Neural crest cell (in vitro differentiated cells): ENCODE measurements around the gene NRG3. TPM values are rescaled to one million over a fixed set of nuclear protein-coding genes. Genes with fewer than 3 reads are reported as not detected.

ENCODE experiments used
- DNase-seq: peaks from one replicate; pipeline ENCODE4 v3.0.0; 2021; ENCODE audit warnings: low read depth, mixed read lengths, low spot score
- H3K27ac Mint-ChIP-seq: one replicate; pipeline ENCODE4 v1.8.0; 2021; ENCODE audit warnings: mild to moderate bottlenecking, mixed read lengths; ENCODE audit not compliant: unreplicated experiment
- H3K27me3 Mint-ChIP-seq: 2 replicates; pipeline ENCODE4 v1.8.0; 2021; ENCODE audit warnings: low read depth, mild to moderate bottlenecking, mixed read lengths
- H3K36me3 Mint-ChIP-seq: 2 replicates; pipeline ENCODE4 v1.8.0; 2021; ENCODE audit warnings: low read depth, mild to moderate bottlenecking, mixed read lengths
- H3K4me1 Mint-ChIP-seq: 2 replicates; pipeline ENCODE4 v1.8.0; 2021; ENCODE audit warnings: mixed read lengths
- H3K4me3 Mint-ChIP-seq: one replicate; pipeline ENCODE4 v1.8.0; 2021; ENCODE audit warnings: mild to moderate bottlenecking, mixed read lengths
- H3K9me3 Mint-ChIP-seq: 2 replicates; pipeline ENCODE4 v1.8.0; 2021; ENCODE audit warnings: mixed read lengths
- total RNA-seq: library from RNA; stranded (reverse); gene quantifications from 2 replicates; pipeline ENCODE4 v1.2.1, GENCODE V29; 2021
- TF ChIP-seq, protein P1 (sequence below): fragments of 200-600 bp; sonication (generic); conservative IDR thresholded peaks from 2 replicates; pipeline ENCODE4 v1.5.0; 2021; ENCODE audit warnings: antibody characterized with exemption, mild to moderate bottlenecking

The NRG3 gene
- total RNA-seq, 1 donor from 2014 or later: 3.1 TPM

DNA sequence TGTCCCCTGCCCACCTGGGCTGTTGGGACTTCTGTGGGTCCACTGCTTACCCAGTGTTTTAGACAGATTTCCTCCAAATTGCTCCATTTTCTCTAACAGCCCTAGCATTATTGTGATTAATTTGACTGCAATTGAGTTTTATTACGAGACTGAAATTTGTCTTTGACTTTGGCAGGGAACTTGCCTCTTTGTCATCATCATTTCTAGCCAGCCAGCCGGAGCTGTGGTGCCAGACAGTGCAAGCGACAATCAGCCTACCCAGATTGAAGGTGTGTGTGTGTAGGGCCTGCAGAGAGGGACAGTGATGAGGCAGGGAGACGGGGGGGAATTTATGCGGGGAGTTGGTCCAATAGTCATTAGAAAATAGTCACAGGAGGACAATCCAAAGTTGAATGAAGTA, 743.0 kb downstream of the NRG3 start:
- Mint-ChIP-seq H3K4me3 (no peak overlapping the region), H3K27me3 (no peaks in the 10 kb centered on the region), H3K9me3 (no peaks in the 10 kb centered on the region), H3K4me1 (no peaks in the 10 kb centered on the region), H3K36me3 (no peaks in the 10 kb centered on the region), H3K27ac (no peak overlapping the region)
- no peak for DNase-seq
- TF ChIP-seq, protein P1, sequence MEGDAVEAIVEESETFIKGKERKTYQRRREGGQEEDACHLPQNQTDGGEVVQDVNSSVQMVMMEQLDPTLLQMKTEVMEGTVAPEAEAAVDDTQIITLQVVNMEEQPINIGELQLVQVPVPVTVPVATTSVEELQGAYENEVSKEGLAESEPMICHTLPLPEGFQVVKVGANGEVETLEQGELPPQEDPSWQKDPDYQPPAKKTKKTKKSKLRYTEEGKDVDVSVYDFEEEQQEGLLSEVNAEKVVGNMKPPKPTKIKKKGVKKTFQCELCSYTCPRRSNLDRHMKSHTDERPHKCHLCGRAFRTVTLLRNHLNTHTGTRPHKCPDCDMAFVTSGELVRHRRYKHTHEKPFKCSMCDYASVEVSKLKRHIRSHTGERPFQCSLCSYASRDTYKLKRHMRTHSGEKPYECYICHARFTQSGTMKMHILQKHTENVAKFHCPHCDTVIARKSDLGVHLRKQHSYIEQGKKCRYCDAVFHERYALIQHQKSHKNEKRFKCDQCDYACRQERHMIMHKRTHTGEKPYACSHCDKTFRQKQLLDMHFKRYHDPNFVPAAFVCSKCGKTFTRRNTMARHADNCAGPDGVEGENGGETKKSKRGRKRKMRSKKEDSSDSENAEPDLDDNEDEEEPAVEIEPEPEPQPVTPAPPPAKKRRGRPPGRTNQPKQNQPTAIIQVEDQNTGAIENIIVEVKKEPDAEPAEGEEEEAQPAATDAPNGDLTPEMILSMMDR: no peak

DNA sequence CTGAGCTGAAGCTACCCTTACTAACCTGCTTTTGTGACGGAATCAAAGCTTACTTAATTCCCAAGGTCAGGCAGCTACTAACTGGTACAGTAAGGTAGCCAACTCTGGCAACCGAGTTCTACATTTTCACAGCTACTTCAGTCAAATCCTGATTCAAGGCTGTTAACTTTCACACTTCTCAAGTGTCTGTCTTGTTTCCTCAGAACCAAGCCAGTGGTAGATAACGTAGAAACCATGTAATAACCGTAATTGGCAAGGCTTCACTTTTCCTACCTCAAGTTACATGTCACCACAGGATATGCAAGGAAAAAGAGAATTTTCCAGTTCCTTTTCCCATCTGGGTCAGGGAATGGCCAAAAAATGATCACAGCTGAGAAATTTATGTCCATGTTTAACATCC, 746.7 kb downstream of the NRG3 start:
- no peak overlapping the region for H3K27ac Mint-ChIP-seq
- no peaks in the 10 kb centered on the region for H3K36me3 Mint-ChIP-seq
- TF ChIP-seq, protein P1: no peak

DNA sequence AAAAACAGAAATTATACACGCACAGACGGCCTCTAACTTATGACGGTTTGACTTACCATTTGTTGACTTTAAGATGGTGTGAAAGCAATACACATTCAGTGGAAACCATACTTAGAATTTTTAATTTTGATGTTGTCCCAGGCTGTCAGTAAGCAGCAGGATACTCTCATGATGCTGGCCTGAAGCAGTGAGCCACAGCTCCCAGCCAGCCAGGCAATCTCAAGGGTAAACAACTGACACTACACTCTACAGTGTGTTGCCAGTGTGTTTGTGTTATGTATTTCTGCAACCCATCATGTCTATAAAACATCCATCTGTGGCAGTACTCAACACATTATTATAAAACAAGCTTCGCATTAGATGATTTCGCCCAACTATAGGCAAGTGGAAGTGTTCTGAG, 747.5 kb downstream of the NRG3 start:
- Mint-ChIP-seq H3K4me1 (no peaks in the 10 kb centered on the region), H3K9me3 (no peaks in the 10 kb centered on the region), H3K4me3 (no peak overlapping the region), H3K27ac (no peak overlapping the region), H3K27me3 (no peaks in the 10 kb centered on the region), H3K36me3 (no peaks in the 10 kb centered on the region)
- TF ChIP-seq, protein P1: no peak
- no peak for DNase-seq

More for the DNA sequence above, 746.7 kb downstream of the NRG3 start:
- DNase-seq: no peak
- Mint-ChIP-seq H3K9me3 (no peaks in the 10 kb centered on the region), H3K27me3 (no peaks in the 10 kb centered on the region), H3K4me1 (no peaks in the 10 kb centered on the region), H3K4me3 (no peak overlapping the region)

DNA sequence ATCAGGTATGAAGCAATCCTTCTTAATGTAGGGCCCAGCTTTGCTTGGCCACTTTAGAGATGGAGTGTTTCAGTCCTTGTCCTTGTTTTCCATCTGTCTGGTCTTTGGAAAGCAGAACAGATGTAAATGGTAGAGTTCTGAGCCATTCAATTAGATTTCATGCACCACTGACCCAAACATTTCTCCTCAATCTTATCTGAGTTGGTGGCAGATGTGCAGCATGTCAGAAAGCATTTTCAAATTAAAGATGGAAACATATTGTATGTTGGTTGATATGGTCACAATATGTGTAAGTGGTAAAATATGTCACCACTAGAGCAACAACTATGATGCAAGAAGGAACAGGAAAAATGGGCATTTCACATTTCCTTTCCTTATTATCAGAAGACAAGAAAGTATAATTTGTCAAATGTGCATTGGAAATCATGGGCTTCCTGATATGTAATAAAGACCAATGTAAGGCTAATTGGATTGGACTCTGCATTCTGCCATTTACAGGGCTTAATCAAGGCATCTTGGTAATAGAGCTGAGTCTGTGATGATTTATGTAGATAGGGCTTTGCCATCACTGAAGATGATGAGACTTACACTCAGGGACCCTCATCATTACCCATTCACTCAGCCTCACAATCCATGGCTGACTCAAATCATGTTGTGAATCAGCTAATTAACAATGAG, 750.7 kb downstream of the NRG3 start:
- H3K4me3 Mint-ChIP-seq: no peak overlapping the region
- TF ChIP-seq, protein P1: no peak
- no peak overlapping the region for H3K27ac Mint-ChIP-seq
- H3K9me3 Mint-ChIP-seq: no peaks in the 10 kb centered on the region
- no peaks in the 10 kb centered on the region for H3K27me3 Mint-ChIP-seq
- H3K4me1 Mint-ChIP-seq: peaks cover 6% of the 10 kb centered on the region
- no peaks in the 10 kb centered on the region for H3K36me3 Mint-ChIP-seq
- no peak for DNase-seq

DNA sequence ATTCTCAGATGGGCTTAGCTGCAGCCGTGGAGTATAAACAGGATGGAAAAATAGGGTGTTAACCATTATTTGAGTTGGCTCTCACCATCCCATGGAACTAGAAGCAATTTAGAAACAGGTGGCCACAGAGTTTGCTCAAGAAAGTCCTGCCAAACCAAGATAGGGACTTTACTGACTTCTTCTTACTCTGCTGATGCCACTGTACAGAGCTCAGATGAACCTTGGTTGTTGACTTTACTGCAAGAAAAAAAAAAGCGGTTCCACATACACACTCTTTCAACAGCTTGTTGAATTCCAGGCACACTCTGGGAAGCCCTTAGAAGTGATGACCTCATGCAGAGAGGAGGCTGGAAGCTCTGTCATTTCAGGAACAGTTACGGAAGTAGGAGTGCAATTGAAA, 753.4 kb downstream of the NRG3 start:
- Mint-ChIP-seq H3K36me3 (no peaks in the 10 kb centered on the region), H3K4me1 (peaks cover 6% of the 10 kb centered on the region), H3K27me3 (no peaks in the 10 kb centered on the region), H3K9me3 (no peaks in the 10 kb centered on the region), H3K4me3 (no peak overlapping the region), H3K27ac (peak overlapping the region; percentile 73)
- DNase-seq: no peak
- TF ChIP-seq, protein P1: no peak
